ENCODE measurements around the gene ABHD17C. TPM values are rescaled to one million over a fixed set of nuclear protein-coding genes. Genes with fewer than 3 reads are reported as not detected.

Gene ABHD17C
- total and polyA plus RNA-seq, 2 of the 8 experiments (the other 6 are each of a cell fraction or from before 2014, with no cell fraction given), result 20.2 to 29.8 TPM

GRCh38 chr15:80801891-80802680, 107.0 kb downstream of the ABHD17C start (continued):
- no peak for TF ChIP-seq CHD7 (IDR thresholded peaks at IDR 0.05; ENCODE audit: insufficient replicate concordance, low read length)
- no peak for TF ChIP-seq BCL11A (IDR thresholded peaks at IDR 0.05; ENCODE audit: low read depth in 2 of 2, low read length in 2 of 2)
- TF ChIP-seq JUND (IDR thresholded peaks at IDR 0.05; ENCODE audit: low read length), result no peak
- no peak for TF ChIP-seq NRF1 (IDR thresholded peaks at IDR 0.05; ENCODE audit: low read depth, low read length)
- no peak for TF ChIP-seq TAF1 (IDR thresholded peaks at IDR 0.05; ENCODE audit: low read depth, low read length)
- TF ChIP-seq TBP (IDR thresholded peaks at IDR 0.05; ENCODE audit: low read depth, low read length), result no peak

Measured in H1 (cell line).